ENCODE data around the gene GREB1.

Gene GREB1

GRCh38 chr2:11678306-11678960 lies 144.6 kb downstream of the GREB1 start:
- peak; percentile 64 for DNase-seq (ENCODE audit: low spot score)
- no peak overlapping the region for H3K27ac ChIP-seq
- TF ChIP-seq CTCF (IDR thresholded peaks at IDR 0.05), result no peak
- no peak overlapping the region for H3K4me3 ChIP-seq

GRCh38 chr2:11679016-11679415 lies 145.2 kb downstream of the GREB1 start:
- H3K4me3 ChIP-seq, result no peak overlapping the region
- DNase-seq (ENCODE audit: low spot score), result peak; percentile 47
- TF ChIP-seq CTCF (IDR thresholded peaks at IDR 0.05), result no peak
- H3K27ac ChIP-seq, result no peak overlapping the region

- peak; percentile 49 for DNase-seq (ENCODE audit: low spot score)
- TF ChIP-seq CTCF (IDR thresholded peaks at IDR 0.05), result no peak
- no peak overlapping the region for H3K4me3 ChIP-seq
- no peak overlapping the region for H3K27ac ChIP-seq
Measured at GRCh38 chr2:11679486-11680181, 145.8 kb downstream of the GREB1 start.

- TF ChIP-seq CTCF (IDR thresholded peaks at IDR 0.05), result no peak
Measured at GRCh38 chr2:11680182-11680900, 146.5 kb downstream of the GREB1 start.

GRCh38 chr2:11680901-11681721 lies 147.3 kb downstream of the GREB1 start:
- Histone ChIP-seq H3K27ac (no peak overlapping the region), H3K4me3 (no peak overlapping the region)
- peak; percentile 35 for DNase-seq (ENCODE audit: low spot score)
- no peak for TF ChIP-seq CTCF (IDR thresholded peaks at IDR 0.05)

More at GRCh38 chr2:11680182-11680900, 146.5 kb downstream of the GREB1 start:
- H3K4me3 ChIP-seq, result no peak overlapping the region
- no peak overlapping the region for H3K27ac ChIP-seq
- DNase-seq (ENCODE audit: low spot score), result peak; percentile 38

GRCh38 chr2:11681722-11682589 lies 148.1 kb downstream of the GREB1 start:
- DNase-seq (ENCODE audit: low spot score), result peak; percentile 56
- no peak overlapping the region for H3K4me3 ChIP-seq
- peak; percentile 29 for TF ChIP-seq CTCF (IDR thresholded peaks at IDR 0.05)
- H3K27ac ChIP-seq, result no peak overlapping the region
